NT2/D1 (cell line): ENCODE results near the gene FIBCD1.
"Not testable (repeated sequence)": the region's sequence is repeated elsewhere in the genome, so short reads cannot be mapped to it uniquely, and the experiment has no call there.

Source experiments
- DNase-seq: peaks from one replicate; pipeline ENCODE4 v3.0.0-alpha.2; 2011; ENCODE audit warnings: low read depth, low spot score
- H3K27me3 ChIP-seq: 2 replicates; pipeline ENCODE4 v1.6.0; 2011; ENCODE audit warnings: mild to moderate bottlenecking; ENCODE audit not compliant: insufficient read length, insufficient read depth
- H3K36me3 ChIP-seq: 2 replicates; pipeline ENCODE4 v1.6.1; 2011; ENCODE audit warnings: mild to moderate bottlenecking, low read length, mixed read lengths; ENCODE audit not compliant: insufficient read depth, insufficient read length
- H3K4me1 ChIP-seq: 2 replicates; pipeline ENCODE4 v1.5.1; 2011; ENCODE audit not compliant: insufficient read depth, insufficient read length
- H3K4me3 ChIP-seq: 2 replicates; pipeline ENCODE4 v1.5.1; 2011; ENCODE audit warnings: low read depth; ENCODE audit not compliant: insufficient read length
- H3K9ac ChIP-seq: 2 replicates; pipeline ENCODE4 v1.6.0; 2011; ENCODE audit warnings: low read depth; ENCODE audit not compliant: insufficient read length
- H3K9me3 ChIP-seq: 2 replicates; pipeline ENCODE4 v1.5.1; 2011; ENCODE audit warnings: mild to moderate bottlenecking, low read length; ENCODE audit not compliant: insufficient read depth
- SUZ12 ChIP-seq: IDR thresholded peaks from 2 replicates; pipeline ENCODE4 v1.6.1; 2011; ENCODE audit not compliant: insufficient read length, insufficient read depth; ENCODE audit errors: extremely low read depth
- YY1 ChIP-seq: IDR thresholded peaks from 2 replicates; pipeline ENCODE4 v1.6.1; 2011; ENCODE audit not compliant: insufficient read length, insufficient read depth
- ZNF274 ChIP-seq: IDR thresholded peaks from 2 replicates; pipeline ENCODE4 v1.6.1; 2011; ENCODE audit warnings: mild to moderate bottlenecking, low read depth, low read length

The FIBCD1 gene

GRCh38 chr9:130957451-130958203 lies 18.6 kb upstream of the FIBCD1 start:
- Histone ChIP-seq H3K27me3 (no peaks in the 10 kb centered on the region), H3K4me3 (no peak overlapping the region), H3K36me3 (no peaks in the 10 kb centered on the region), H3K9me3 (no peaks in the 10 kb centered on the region), H3K4me1 (peaks cover 16% of the 10 kb centered on the region), H3K9ac (no peak overlapping the region)
- DNase-seq: no peak
- TF ChIP-seq SUZ12: no peak
- no peak for TF ChIP-seq ZNF274
- no peak for TF ChIP-seq YY1

DNA sequence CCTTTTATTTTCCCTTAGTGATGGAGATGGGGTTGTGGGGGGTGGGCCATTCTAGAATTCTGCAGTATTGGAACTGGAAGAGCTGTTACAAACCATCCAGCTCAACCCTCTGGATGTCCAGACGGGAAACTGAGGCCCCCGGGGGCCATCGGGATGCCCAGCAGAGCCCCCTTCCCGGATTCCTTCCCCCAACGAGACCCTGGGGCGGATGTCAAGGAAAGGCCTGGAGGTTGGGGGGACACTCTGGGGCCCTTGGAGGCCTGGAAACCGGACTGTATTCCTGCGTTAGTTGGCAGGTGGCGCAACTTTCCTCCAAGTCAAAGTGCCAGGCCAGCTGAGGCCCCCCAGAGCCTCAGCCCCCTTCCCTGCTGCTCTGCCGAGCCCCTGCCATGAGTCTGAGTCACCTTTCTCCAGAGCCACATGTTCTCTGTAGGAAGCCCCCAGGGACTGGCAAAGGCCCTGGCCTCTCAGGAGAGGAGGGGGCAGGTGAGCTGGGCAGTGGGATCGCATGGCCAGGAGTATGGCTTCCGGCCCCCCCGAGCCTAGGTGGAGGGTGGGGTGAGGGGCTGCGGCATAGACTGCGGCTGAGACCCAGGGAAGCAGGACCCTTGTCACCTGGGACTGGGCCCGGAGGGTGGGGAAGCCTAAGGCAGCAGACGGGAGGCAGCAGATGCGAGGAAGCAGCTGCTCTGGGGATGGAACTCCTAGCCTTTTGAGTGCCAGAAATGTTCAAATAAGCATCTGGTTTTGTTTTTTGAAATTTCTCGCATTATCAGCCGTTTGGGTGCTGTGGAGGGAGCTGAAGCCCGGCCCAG lies 17.8 kb upstream of the FIBCD1 start:
- no peak overlapping the region for H3K4me3 ChIP-seq
- H3K36me3 ChIP-seq: no peaks in the 10 kb centered on the region
- no peak overlapping the region for H3K9ac ChIP-seq
- DNase-seq: no peak
- TF ChIP-seq YY1 (no peak), ZNF274 (no peak), SUZ12 (no peak)
- peaks cover 13% of the 10 kb centered on the region for H3K4me1 ChIP-seq
- H3K27me3 ChIP-seq: no peaks in the 10 kb centered on the region
- no peaks in the 10 kb centered on the region for H3K9me3 ChIP-seq

DNA sequence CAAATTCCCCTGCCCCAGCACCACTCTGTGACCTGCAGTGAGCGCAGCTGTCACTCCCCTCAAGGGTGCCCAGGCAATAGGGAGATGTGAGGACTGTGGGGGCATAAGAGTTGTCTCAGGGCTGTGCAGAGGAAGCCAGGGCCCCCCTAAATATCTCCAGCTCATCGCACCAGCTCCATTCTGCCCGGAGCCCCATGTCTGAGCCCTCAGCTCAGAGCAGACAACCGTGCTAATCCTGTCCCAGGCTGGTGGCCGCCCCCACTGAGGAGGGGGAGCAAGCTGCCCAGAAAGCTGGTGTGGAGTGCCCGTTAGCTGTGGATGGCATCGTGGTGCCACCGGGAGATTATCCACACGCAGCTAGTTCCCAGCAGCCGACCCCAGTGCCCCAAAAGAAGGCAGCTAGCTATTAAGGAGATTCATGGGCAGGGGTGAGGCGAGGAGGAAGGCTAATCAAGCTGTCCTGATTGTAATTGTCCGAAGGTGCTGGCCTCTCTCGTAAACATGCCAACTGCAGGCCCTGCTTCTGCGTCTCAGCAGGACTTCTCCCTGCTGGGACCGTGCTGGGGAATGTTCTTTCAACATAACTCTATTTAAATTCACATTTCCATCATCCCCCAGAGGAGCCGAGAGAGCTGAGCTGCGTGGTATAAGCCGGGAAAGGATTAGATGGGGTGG lies 17.0 kb upstream of the FIBCD1 start:
- no peaks in the 10 kb centered on the region for H3K36me3 ChIP-seq
- H3K9me3 ChIP-seq: peaks cover under 1% of the 10 kb centered on the region; the same call in 1 of the 2 replicates
- peaks cover 13% of the 10 kb centered on the region for H3K4me1 ChIP-seq
- H3K27me3 ChIP-seq: no peaks in the 10 kb centered on the region
- H3K9ac ChIP-seq: peak overlapping the region; percentile 36
- no peak for TF ChIP-seq ZNF274
- TF ChIP-seq YY1: no peak
- no peak for TF ChIP-seq SUZ12
- no peak for DNase-seq
- H3K4me3 ChIP-seq: no peak overlapping the region

DNA sequence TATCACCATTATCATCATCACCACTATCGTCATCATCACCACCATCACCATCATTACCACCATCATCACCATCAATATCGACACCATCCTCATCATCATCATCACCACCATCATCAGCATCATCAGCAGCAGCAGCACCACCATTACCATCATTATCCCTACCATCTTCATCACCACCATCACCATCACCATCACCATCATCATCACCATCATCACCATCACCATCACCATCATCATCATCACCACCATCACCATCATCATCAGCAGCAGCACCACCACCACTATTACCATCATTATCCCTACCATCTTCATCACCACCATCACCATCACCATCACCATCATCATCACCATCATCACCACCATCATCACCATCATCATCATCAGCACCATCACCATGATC lies 15.9 kb upstream of the FIBCD1 start:
- not testable (repeated sequence) for H3K4me3 ChIP-seq, H3K9me3 ChIP-seq

DNA sequence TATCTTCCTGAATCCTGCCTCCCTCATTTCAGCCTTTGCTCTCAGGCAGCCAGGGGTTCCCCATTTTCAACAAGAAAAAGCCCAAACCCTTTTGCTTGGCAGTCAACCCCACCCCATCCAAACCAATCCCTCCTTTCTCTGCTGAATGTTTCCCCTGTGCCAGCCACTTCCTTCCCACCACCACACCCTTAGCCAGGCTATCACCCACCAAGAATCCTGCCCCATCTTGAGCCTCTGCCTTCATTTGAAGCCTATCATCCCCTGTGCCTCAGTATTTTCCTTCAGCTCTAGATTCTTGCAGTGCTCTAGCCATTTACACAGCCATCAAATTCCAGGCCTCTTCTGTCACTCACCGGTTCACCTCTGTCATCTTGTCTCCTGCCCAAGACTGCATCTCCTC lies 15.3 kb upstream of the FIBCD1 start:
- Histone ChIP-seq H3K9ac (no peak overlapping the region), H3K9me3 (peaks cover 12% of the 10 kb centered on the region; the same call in 1 of the 2 replicates), H3K27me3 (peaks cover 3% of the 10 kb centered on the region), H3K4me3 (no peak overlapping the region), H3K4me1 (peaks cover 13% of the 10 kb centered on the region), H3K36me3 (no peaks in the 10 kb centered on the region)
- no peak for DNase-seq
- no peak for TF ChIP-seq SUZ12
- TF ChIP-seq ZNF274: no peak
- TF ChIP-seq YY1: no peak

More for the DNA sequence above, 15.9 kb upstream of the FIBCD1 start:
- not testable (repeated sequence) for H3K9ac ChIP-seq, H3K27me3 ChIP-seq, H3K36me3 ChIP-seq, DNase-seq
- peaks cover 13% of the 10 kb centered on the region for H3K4me1 ChIP-seq

DNA sequence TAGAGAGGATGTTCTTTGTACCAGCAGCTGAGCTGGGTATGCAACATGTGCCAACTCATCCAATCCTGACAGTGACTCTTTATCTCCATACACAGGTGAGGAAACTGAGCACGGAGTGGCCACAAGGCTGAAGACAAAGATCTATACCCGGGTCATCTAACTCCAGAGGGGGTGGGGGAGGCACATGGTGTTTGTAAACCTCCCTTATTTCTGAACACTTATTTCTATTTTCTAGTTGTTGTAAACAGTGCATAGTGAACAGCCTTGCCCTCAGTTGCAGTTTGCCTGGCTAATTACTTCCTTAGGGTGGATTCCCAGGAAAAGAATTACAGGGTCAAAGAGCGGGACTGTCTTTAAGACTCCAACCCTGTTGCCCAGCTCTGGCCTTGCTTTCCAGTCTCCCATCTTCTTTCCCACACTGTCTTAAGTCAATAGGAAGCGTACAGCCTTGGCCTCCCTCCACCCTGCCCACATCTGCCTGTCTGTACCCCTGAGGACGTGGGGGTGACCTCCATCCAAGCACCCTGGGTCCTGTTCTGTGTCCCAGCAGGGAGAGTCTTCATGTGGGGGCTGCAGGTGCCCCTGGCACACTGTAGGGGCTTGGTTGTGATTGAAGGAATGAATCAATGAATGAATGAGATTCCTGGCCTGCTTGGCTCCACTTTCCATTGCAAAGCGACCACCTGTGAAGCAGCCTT lies 13.2 kb upstream of the FIBCD1 start:
- Histone ChIP-seq H3K27me3 (peaks cover 3% of the 10 kb centered on the region), H3K9me3 (peaks cover 12% of the 10 kb centered on the region; the same call in 1 of the 2 replicates), H3K4me1 (peaks cover 13% of the 10 kb centered on the region), H3K36me3 (no peaks in the 10 kb centered on the region), H3K4me3 (no peak overlapping the region), H3K9ac (no peak overlapping the region)
- no peak for DNase-seq
- TF ChIP-seq YY1 (no peak), SUZ12 (no peak), ZNF274 (no peak)

DNA sequence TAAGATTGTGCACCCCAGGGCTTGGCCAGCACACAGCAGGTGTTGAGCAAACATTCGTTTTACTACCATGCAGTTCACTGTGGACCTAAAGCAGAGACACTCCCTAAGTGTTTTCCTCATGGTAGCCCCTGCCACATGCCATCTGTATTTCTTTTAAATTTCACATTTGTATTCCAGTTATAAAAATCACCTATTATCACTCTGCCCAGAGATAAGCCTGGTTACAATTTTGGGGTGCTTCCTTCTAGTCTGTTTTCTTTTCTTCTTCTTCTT lies 10.9 kb upstream of the FIBCD1 start:
- Histone ChIP-seq H3K36me3 (no peaks in the 10 kb centered on the region), H3K27me3 (peaks cover 3% of the 10 kb centered on the region), H3K4me3 (no peak overlapping the region), H3K9me3 (peaks cover 12% of the 10 kb centered on the region; the same call in 1 of the 2 replicates), H3K9ac (no peak overlapping the region), H3K4me1 (no peaks in the 10 kb centered on the region)
- DNase-seq: no peak
- no peak for TF ChIP-seq SUZ12
- TF ChIP-seq YY1: no peak
- no peak for TF ChIP-seq ZNF274
